ENCODE results near the gene CUBN.
"Not testable (repeated sequence)": the region's sequence is repeated elsewhere in the genome, so short reads cannot be mapped to it uniquely, and the experiment has no call there.

Gene CUBN

DNA sequence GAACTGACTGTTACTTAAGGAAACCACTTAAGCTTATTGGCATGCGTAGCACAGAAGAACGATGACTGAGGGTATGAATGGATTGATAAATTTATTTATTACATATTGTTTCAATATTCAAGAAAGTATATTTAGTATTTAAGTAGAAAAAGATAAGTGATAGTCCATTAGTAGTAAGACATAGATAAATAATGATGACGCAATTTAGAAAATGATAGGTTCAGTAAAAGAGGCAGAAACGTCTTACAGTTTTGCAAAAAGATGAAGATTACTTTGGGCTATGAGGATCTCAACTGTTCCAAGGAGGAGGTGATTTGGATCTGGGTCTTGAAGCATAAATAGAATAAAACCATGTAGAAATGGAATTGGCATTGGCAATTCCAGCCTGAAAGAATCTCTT lies 275.8 kb downstream of the CUBN start:
- DNase-seq: no peak

DNA sequence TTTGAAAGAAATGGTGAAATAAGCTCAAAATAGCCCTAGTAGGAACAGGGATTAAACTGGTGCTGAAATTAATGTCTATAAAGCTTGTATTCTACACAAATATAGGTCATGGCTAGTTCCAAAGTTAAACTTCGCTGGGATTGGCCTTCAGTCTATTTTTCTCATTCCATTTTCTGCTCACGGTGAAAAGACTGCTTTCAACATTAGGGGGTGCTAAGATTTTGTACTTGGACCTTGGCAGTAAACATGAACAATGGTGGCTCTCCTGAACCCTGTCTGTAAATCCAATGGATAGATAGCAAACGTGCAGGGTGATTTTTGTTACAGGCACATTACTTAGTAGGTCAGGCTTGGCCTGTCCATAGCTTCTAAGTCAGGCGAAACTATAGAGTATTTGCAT lies 276.4 kb downstream of the CUBN start:
- DNase-seq: peak; percentile 11

DNA sequence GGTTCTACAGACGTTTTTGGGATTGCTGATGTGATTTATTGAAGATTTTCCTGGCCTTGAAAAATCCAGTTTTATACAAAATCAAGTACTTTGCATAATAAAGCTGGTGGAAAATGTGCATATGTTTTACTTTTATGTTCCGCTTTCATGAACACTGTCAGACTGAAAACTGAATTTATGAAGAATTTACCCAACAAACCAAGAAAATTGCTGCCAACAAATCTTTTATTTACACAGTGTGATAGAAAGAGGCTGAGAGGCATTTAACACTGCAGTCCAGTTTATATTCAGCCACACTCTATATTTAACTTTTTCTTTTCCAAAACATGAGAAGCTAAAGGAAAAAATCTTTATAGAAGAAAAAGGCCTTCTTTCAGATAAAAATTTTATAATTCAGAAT lies 277.0 kb downstream of the CUBN start:
- DNase-seq: no peak

DNA sequence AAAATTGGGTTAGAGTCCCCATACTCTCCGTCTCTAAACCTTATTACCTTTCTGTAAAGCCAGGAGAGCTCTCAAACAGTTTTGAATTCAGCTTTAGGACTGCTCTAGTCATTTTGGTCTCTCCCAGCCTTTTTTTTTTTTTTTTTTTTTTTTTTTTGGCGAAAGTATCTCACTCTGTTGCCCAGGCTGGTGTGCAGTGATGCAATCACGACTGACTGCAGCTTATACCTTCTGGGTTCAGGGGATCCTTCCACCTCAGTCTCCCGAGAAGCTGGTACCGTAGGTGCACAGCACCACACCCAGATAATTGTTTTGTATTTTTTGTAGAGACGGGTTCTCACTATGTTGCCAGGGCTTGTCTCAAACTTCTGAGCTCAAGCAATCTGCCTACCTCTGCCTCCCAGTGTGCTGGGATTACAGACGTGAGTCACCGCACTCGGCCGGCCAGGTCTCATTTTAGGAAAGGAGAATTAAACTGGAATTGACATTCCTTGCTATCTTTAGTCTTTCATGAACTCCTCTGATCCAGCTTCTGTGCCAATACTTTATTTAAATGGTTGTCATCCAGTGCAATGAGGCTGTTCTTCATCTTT lies 281.0 kb downstream of the CUBN start:
- DNase-seq: no peak

DNA sequence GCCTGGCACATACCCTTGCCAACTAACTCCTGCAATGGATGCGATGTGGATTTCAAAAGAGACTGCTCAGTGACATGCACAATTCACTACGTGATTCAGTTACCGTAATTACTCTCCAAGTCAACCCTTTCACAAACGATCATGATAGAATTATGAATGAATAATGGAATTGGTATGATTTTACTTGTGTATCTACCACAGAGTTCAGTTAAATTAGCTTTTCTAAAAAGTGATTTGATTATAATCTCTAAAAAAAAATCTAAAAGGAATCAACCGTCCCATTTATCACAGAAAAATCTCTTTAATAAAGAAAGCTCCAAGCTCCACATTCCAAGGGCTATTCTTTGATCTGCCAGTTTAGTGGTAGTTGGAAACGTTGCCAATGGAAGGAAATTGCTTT lies 282.0 kb downstream of the CUBN start:
- no peak for DNase-seq

DNA sequence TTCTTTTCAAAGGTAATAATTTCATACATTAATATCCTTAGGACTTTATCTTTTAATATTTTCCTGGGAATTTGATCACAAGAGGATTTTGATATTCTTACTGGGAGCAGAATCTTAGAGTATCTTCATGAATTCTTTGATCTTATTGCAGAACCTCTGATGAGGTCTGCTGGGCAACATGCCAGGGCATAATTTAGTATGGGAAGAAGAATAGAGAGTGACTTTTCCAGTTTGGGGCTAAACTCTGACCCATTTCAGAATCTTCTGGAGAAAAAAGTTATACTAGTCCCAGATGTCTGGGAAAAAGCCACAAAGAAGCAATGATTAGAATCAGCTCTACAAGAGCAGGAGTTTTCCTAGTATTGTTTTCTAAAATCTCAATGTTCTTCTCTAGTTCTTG lies 284.4 kb downstream of the CUBN start:
- no peak for DNase-seq

DNA sequence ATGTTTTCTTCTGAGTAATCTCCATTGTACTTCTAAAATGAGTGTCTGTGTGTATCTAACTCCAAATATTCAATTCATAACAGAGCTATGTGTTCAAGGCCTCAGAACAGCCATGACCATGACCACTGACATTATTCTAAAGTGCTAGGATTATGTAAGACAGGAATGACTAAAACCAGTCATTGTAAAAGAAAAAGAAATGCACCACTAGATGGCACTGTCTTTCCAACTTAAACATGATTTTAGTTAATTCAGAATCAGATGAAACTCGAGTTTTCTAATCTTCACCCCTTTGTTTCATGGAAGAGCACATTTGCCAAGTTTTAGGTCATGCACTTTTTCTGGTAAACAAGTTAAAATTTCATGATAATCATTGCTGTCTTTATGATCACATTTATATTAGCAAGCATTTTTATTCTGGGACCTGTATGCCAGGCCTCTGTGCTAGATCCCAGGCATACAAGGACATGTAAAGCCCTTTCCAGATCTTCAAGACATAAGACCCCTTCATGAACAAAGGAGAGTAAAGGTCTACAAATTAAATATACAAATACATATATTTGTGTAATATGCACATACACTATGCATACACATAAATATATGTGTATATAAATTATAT lies 286.2 kb downstream of the CUBN start:
- DNase-seq: peak; percentile 78

DNA sequence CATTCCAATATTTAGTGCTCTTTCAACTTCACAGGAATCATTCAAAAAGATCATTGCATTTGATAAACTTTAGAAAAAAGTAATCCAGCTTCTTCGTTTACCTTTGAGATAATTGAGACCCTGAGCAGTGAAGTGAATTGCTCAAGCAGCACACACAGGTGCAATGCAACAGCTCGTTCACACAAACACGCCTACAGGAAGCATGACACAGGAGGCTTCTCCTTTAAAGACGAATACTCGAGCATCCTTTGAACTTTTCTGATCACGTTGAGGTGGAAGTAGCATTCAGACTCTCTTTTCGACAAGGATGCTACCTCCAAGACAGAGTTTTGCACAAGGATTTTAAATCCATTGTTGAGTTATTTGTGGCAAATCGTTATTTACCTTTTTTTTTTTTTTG lies 294.4 kb downstream of the CUBN start:
- DNase-seq: peak; percentile 39

DNA sequence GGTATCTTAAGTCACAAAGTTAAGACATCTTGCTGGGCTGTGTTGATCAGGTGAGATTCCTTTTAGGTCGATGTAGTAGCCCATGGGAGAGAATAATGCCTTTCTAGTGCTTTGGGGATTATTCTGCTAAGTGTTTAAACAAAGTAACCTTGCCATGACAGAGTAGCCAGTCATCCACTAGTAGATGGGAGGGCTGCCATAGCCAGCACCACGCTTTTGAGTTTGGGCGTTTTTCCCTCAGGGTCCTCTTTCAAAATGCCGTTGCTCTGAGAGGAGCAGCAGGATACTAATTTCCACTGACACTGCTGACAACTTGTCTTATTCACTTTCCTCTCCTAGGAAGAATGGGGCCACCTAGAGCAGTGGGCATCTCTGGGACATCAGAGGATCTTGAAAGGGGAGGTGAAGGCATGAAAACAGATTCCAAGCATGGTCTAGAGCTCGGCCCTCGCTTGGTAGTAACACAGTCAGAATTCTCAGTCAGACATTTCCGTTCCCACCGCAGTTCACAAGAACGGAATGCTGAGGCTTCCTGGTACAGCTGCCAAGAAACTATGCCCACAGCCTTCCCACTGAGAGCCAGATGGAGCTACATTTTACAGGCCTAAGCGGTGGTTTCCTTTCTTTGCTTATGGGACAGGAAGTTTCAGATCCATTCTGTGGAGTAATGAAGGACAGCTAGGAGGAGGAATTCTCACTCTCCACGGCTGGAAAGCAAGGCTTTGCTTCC lies 297.1 kb downstream of the CUBN start:
- DNase-seq: no peak

DNA sequence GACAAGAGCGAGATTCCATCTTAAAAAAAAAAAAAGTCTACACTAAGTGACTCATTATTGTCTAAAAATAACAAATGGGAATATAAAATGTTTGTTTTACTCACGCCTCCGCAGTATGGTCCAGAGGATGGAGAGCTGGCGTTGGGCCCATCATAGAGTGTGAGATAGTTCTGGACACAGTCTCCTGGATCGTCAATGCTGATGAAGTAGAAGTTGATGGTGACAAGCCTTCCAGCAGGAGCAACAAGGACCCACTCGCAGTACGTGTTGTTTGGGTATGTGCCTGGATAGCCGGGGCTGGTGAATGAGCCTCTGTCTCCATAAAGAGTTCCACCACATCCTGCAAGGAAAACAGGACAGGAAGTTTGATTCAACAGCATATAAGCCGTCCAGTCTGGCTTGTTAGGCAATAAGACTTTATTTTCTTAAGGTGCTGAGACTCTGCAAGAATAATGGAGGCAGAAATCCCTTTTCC lies 300.9 kb downstream of the CUBN start:
- DNase-seq: no peak

DNA sequence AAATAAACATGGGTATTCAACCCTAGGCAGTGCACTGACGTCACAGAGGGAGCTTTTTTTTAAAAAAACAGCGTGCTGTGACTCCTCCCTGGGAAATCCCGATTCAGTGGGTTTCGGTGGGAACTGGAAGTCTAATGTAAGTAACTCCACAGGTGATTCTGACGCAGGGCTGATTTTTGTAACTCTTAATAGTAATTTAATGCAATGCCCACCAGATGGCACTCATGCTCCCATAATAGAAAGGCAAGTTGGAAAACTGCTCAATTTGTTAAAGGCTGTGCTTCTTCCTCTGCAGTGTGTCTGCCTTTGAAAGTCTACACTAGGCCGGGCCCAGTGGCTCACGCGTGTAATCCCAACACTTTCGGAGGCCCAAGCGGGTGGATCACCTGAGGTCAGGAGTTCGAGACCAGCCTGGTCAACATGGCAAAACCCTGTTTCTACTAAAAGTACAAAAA lies 301.5 kb downstream of the CUBN start:
- DNase-seq: peak; percentile 75

DNA sequence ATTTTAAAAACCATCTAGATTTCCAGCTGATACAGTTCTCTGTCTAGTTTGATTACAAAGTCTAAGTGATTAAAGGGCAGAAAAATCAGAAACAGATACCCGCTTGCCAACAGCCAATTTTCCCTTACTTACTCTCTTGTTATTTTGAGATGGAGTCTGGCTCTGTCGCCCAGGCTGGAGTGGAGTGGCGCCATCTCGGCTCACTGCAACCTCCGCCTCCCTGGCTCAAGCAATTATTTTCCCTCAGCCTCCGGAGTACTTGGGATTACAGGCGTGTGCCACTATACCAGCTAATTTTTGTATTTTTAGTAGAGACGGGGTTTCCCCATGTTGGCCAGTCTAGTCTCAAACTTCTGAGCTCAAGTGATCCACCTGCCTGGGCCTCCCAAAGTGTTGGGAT lies 302.1 kb downstream of the CUBN start:
- not testable (repeated sequence) for DNase-seq

DNA sequence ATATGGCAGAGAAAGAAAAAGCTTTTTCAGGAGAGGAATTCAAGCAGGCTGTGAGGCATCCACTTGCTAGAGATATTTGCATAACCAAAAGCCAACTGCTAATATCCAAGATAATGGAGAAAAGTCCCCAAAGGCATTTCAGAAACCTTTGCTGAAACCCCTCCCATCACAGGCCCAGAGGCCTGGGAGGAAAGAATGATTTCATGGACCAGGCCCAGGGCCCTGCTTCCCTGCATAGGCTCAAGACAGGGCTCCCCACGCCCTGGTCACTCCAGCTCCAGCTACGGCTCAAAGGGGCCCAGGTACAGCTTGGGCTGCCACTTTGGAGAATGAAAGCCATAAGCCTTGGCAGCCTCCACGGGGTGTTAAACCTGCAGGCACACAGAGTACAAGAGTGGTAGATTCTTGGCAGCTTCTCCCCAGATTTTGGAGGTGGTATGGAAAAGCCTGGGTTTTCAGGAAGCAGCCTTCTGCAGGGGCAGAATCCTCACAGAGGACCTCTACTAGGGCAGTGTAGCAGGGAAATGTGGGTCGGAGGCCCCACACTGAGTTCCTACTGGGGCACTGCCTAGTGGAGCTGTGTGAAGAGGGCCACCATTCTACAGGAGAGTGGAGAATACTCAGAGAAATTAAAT lies 306.8 kb downstream of the CUBN start:
- DNase-seq: no peak

DNA sequence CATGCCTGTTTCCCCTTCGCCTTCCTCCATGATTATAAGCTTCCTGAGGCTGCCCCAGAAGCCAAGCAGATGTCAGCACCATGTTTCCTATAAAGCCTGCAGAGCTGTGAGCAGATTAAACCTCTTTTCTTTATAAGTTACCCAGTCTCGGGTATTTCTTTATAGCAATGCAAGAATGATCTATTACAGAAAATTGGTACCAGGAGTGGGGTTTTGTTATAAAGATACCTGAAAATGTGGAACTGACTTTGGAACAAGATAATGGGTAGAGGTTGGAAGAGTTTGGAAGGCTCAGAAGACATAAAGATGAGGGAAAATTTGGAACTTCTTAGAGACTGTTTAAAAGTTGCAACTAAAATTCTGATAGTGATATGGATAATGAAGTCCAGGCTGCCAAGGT lies 307.6 kb downstream of the CUBN start:
- no peak for DNase-seq

DNA sequence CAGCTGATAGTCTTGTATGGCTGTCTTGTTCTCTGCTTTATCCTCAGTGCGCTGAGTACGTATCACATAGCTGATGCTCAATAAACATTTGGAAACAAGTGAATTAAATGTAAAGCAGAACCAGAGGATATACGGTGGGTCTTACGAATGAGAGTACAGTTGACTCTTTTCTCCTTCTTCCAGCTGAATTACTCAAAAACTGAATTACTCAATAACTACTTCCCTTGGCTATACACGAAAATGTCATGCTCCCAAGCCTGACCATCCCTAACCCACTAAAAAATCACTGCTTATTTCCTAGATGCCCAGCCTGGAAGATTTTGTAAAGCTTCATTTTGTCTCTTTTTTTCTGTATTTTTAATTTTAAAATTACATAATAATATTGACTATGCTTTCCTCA lies 309.2 kb downstream of the CUBN start:
- DNase-seq: no peak

DNA sequence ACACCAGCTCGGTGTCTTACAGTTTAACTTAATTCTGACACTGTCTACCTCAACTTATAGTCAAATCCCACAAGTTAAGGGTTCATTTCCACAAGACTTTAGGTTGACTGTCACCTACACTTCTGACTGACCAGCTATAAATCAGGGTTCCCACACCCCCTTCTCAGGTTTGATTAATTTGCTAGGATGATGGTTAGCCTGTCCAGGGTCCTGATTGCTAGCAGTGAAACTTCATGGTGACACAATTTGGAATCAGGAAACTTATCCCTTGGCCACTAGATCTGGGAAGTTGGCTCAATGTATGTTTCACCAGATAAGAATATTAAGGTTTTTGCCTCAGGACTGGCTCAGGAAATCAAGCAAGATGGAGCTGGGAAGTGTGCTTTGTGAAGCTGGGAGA lies 309.6 kb downstream of the CUBN start:
- DNase-seq: no peak

DNA sequence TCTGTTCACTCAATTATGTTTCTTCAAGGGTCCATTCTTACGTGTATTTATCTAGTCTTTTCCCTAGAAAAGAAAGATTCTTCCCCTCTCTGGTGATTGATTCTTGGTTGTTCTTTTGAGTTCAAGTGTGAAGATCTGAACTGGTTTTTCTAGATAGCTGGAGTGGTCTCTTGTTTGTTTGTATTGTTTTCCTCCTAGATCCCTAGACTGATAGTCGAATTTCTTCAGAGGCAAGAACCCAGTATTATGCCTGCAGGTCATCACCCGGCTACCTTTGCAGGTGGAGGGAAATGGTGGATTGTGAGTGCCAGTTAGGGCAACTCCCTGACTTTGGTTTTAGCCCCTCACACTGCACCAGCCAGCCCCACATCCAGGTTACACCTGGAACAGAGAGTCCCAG lies 310.2 kb downstream of the CUBN start:
- DNase-seq: no peak

DNA sequence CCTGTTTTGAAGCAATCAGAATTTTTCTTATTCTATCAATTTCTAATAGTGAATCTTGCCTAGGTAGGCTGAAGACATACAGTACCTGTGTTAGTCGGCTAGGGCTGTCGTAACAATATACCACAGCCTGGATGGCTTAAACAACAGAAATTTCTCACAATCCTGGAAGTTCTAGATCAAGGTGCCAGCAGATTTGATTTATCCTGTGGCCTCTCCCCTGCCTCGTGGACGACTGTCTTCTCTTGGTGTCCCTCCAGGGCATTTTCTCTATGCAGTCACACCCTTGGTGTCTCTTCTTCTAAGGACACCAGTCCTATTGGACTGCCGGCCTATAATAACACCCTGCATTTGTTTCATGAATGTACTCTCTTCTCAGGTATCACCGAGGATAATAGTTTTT lies 310.6 kb downstream of the CUBN start:
- DNase-seq: no peak

DNA sequence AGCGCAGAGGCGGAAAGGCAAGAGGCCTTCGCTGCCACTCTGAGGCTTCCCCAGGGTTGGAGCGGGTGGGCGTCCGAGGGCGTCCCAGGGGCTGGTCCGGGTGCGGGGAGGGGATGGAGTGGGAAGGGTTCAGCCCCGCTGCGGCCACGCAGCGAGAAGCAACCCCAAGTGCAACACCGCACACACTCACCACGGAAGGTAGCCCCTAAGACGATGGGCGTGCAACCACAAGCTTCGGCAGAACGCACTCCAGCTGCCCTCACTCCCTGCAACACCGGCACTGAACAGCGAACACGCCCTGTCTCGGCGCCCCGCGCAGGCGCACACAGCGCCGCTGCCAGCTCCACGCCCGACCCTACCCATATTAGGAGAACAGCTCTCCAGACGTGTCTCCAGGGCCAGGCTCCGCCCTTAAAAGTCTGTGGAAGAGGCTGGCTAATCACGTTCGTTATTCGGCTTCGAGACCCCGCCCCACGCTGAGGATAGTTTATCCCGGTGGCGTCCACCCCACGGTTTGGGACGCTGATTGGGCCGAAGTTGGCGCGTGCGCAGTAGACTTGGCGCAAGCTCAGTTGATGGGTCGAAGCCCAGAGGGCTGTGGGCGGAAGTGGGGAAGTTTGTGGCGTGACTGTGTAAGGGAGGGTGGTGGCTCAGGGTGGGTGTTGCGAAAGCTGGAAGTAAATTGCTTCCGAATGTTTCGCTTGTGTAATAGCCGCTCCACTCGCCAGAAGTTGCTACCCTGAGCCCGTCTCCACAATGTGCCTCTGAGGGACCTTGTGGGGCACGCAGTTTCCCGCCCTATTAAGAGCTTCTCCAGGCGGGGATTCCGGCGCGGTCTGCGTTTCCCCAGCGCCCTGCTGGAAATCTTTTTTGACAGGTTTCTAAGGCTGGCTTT lies 312.2 kb downstream of the CUBN start, which contains the start of gene RSU1:
Gene RSU1, minus strand, starts transcription at position 300 of the 895 bp plus-strand sequence. CDS start 343 bp downstream, outside the sequence.
- peak; percentile 100 for DNase-seq

DNA sequence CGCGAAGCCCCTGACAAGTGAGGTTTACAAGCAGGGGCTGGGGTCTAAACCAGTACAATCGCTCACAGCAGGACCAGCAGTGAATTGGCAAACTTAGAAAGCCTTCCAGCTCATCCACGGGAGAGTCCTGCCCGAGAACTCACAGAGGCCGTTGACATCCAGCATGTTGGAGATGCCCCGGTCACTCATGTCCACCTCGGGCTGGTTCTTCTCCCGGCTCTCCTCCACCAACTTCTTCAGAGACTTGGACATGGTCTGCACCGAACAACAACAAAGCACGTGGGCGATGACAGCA lies 312.8 kb downstream of the CUBN start:
- DNase-seq: no peak

DNA sequence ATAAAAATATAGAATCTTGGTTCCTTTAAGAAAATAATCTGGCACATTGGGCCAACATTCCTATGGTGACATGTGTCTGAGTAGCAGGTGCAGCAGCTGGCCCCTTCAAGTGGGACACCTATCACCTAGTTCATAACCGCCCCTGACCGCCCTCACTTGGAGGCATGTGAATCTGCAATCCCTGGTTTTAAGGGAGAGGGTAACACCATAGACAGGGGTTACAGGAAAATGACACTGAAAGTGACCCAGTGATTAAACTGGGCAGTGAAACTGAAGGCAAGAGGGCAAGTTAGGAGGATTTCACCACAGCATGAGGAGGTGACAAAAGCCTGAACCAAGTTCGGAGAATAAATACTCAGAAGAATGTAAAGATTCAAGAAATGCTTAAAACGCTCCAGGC lies 313.4 kb downstream of the CUBN start:
- no peak for DNase-seq

DNA sequence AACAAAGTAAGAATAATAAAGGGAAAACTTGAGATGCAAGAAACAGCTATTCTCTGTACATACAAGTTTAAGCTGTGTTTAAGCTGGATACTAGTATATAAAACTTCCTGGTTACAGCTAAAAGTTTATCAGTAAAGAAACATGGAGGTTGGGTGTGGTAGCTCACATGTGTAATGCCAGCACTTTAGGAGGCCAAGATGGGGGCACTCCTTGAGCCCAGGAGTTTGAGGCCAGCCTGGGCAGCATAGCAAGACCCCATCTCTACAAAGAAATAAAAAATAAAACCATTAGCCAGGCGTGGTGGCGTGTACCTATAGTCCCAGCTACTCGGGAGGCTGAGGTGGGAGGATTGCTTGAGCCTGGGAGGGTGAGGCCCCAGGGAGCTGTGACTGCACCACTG lies 315.6 kb downstream of the CUBN start:
- DNase-seq: no peak

DNA sequence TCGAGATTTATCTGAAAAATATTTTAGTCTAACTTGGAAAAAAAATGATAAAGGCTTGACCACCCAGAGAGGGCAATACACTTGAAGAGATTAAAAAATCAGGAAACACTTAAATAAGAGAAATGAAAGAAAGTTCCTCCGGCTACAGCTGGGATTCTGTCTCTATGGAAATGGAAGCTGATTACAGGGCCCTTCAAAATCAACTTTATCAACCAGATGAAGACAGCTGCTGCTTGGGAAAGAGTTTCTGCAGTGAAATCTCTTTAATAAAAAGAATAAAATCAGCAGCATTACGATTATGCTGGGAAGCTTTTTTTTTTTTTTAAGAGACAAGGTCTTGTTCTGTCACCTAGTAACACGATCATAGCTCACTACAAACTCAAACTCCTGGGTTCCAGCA lies 316.9 kb downstream of the CUBN start:
- DNase-seq: no peak

All from activated CD4-positive, alpha-beta T cell treated with anti-CD3 and anti-CD28 coated beads, Interleukin-2, amount 50 U/mL, for 16 hours (primary cell).